ENCODE data around the gene MAML1.

MAML1 gene

DNA sequence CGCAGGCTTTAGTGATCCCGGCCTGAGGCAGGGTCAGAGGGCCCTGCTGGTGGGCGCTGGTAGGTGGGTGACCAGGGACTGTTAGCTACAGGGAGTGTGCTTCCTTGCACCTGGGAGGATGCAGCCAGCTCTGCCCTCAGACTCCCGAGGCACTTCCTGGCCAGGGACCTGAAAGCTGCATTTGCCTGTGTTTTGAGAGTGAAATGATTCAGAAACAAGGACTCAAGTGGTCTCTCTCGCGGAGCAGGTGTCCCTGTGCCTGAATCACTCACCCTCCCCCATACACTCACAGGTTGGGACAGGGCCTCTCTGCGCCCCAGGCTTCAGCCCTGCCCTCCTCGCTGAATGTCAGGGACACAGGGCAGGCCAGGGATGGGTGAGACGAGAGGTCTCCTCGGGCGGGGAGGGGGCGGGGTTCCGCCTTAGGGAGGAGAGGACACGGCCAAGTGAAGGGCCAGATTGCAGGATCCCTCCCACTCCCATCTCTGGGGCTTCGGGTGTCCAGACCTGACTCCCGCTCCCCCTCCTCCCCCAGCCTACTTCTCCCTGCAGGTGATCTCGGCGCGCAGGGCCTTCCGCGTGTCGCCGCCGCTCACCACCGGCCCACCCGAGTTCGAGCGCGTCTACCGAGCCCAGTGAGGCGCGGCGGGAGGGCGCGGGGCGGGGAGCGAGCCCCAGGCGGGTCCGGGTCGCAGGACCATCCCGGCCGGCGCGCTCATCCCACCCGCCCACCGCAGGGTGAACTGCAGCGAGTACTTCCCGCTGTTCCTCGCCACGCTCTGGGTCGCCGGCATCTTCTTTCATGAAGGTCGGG lies 62.6 kb downstream of the MAML1 start:
- DNase-seq (ENCODE audit: low read depth): peak; percentile 48
- no peak for TF ChIP-seq POLR2A (IDR thresholded peaks at IDR 0.05; ENCODE audit: extremely low read depth, insufficient read length)
- TF ChIP-seq, protein P1, sequence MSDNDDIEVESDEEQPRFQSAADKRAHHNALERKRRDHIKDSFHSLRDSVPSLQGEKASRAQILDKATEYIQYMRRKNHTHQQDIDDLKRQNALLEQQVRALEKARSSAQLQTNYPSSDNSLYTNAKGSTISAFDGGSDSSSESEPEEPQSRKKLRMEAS (IDR thresholded peaks at IDR 0.05; ENCODE audit: low read depth, low read length): no peak
- TF ChIP-seq MYC (IDR thresholded peaks at IDR 0.05; ENCODE audit: low read depth, low read length): no peak
- TF ChIP-seq, protein P2, sequence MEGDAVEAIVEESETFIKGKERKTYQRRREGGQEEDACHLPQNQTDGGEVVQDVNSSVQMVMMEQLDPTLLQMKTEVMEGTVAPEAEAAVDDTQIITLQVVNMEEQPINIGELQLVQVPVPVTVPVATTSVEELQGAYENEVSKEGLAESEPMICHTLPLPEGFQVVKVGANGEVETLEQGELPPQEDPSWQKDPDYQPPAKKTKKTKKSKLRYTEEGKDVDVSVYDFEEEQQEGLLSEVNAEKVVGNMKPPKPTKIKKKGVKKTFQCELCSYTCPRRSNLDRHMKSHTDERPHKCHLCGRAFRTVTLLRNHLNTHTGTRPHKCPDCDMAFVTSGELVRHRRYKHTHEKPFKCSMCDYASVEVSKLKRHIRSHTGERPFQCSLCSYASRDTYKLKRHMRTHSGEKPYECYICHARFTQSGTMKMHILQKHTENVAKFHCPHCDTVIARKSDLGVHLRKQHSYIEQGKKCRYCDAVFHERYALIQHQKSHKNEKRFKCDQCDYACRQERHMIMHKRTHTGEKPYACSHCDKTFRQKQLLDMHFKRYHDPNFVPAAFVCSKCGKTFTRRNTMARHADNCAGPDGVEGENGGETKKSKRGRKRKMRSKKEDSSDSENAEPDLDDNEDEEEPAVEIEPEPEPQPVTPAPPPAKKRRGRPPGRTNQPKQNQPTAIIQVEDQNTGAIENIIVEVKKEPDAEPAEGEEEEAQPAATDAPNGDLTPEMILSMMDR (IDR thresholded peaks at IDR 0.05; ENCODE audit: low read depth, low read length): no peak
- H3K4me3 ChIP-seq (ENCODE audit: low read depth, low read length): peak overlapping the region; percentile 66

DNA sequence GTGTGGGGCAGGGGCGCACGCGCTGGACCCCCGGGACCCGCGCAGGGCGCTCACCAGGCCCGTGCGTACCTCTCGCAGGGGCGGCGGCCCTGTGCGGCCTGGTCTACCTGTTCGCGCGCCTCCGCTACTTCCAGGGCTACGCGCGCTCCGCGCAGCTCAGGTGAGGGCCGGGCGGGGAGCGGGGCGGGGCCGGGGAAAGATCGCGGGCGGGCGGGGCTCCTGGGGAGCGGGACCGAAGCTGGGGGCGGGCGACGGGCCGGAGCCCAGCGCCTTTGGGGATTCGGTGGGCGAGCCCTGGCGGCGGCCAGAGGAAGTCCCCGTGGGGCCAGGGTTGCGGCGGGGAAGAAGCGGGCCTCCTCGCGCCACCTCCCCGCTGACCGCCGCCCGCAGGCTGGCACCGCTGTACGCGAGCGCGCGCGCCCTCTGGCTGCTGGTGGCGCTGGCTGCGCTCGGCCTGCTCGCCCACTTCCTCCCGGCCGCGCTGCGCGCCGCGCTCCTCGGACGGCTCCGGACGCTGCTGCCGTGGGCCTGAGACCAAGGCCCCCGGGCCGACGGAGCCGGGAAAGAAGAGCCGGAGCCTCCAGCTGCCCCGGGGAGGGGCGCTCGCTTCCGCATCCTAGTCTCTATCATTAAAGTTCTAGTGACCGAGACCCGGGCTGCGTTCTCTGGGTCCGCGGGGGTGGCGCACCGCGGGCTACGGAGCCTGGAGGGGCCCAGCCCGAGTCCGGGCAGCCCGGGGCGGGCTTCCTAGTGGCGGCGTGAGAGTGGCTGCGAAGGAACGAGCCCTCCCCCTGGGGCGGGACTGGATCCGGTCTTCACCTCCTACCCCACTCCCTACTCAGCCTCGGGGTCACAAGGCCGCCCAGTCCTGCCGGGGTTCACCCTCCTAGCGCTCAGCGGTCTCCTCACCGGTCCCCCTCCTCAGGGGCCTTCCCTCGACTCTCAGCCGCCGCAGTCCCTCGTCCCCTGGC lies 63.5 kb downstream of the MAML1 start:
- TF ChIP-seq MYC (IDR thresholded peaks at IDR 0.05; ENCODE audit: low read depth, low read length) (peak; percentile 47; the same call in 1 of the 2 replicates), POLR2A (IDR thresholded peaks at IDR 0.05; ENCODE audit: extremely low read depth, insufficient read length) (no peak)
- TF ChIP-seq, protein P1 (IDR thresholded peaks at IDR 0.05; ENCODE audit: low read depth, low read length): no peak; the same call in 1 of the 2 replicates
- TF ChIP-seq, protein P2 (IDR thresholded peaks at IDR 0.05; ENCODE audit: low read depth, low read length): peak; percentile 8
- peak overlapping the region; percentile 34 for H3K4me3 ChIP-seq (ENCODE audit: low read depth, low read length)
- DNase-seq (ENCODE audit: low read depth): peak; percentile 93

DNA sequence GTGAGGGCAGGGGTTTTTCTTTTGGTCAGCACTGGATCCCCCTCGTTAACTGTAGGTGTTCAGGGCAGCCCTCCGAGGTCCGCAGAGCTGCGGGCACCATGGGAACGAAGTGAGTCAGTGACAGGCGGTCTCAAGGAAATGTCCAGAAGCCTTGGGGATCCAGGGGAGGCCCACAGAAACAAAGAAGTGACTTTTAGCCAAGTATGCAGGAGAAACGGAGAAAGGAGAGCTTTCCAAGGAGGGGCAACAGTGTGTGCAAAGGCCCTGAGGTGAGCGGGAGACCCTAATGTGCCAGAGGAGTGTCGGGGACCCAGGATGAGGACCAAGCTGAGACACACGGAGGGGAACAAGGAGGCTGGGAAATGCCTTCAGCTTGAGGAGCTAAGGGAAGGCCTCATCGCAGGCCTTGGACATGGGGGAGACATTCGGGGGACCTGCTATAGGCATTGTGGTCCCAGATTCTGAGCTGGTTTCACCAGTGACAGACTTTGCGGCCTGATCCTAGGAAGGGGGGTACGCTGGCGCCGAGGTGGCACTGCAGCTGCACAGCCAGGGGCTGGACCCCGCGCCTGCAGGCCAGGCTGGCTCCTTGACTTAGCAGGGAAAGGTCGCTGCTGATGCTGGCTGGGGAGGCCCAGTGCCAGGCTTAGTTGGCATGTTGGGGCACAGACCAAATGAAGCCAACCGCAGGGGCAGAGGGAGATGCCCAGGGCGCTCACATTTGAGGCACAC lies 64.4 kb downstream of the MAML1 start:
- TF ChIP-seq POLR2A (IDR thresholded peaks at IDR 0.05; ENCODE audit: extremely low read depth, insufficient read length) (no peak), MYC (IDR thresholded peaks at IDR 0.05; ENCODE audit: low read depth, low read length) (no peak)
- TF ChIP-seq, protein P1 (IDR thresholded peaks at IDR 0.05; ENCODE audit: low read depth, low read length): no peak
- TF ChIP-seq, protein P2 (IDR thresholded peaks at IDR 0.05; ENCODE audit: low read depth, low read length): no peak
- DNase-seq (ENCODE audit: low read depth): no peak
- H3K4me3 ChIP-seq (ENCODE audit: low read depth, low read length): peak overlapping the region; percentile 21

DNA sequence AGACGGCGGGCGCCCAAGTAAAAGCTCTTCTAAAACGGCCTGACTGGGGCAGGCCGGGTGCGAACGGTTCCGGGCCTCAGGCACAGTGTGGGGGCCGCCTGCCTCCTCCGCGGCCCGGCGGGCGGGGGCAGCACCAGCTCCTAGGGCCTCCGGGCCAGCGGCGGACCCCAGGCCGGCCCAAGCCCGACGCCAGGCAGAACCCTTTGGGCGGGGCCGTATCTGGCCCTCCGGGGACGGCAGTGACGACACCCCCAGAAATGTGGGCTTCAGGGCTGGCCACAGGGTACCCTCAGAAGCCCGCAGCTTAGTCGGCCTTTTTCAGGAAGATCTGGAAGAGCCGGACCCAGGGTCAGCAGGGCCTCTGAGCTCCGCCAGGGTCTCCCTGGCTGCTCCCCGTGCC lies 65.1 kb downstream of the MAML1 start:
- no peak overlapping the region for H3K4me3 ChIP-seq (ENCODE audit: low read depth, low read length)
- TF ChIP-seq POLR2A (IDR thresholded peaks at IDR 0.05; ENCODE audit: extremely low read depth, insufficient read length): no peak
- TF ChIP-seq MYC (IDR thresholded peaks at IDR 0.05; ENCODE audit: low read depth, low read length): no peak
- TF ChIP-seq, protein P2 (IDR thresholded peaks at IDR 0.05; ENCODE audit: low read depth, low read length): no peak
- TF ChIP-seq, protein P1 (IDR thresholded peaks at IDR 0.05; ENCODE audit: low read depth, low read length): no peak
- DNase-seq (ENCODE audit: low read depth): no peak

DNA sequence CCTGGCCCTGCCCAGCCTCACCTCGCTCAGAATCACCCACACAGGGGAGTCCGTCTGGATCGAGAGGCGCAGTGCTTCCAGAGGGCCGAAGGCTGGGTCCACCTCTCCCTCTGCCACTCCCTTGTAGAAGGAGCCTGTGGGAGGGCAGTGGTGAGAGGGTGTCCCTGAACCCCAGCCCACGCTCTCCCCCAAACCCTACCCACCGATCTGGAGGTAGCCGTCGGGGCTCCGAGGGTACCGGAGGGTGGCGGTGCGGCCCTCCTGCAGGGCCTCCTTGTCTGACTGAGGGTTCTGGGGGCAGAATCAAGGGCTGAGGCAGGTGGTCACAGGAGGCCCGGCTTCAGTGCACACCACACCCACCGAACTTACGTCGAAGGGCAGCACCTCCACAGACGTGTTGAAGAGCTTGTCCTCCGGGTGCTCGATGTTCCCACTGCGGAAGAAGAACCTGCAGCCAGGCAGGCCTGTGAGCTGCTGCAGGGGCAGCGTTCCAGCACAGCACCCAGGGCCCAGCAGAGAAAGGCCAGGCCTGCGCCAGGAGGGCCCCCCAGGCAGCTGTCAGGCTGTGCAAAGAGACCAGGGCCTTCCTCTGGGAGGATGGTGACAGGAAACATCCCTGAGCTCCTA lies 65.6 kb downstream of the MAML1 start:
- no peak overlapping the region for H3K4me3 ChIP-seq (ENCODE audit: low read depth, low read length)
- TF ChIP-seq POLR2A (IDR thresholded peaks at IDR 0.05; ENCODE audit: extremely low read depth, insufficient read length): no peak
- TF ChIP-seq, protein P2 (IDR thresholded peaks at IDR 0.05; ENCODE audit: low read depth, low read length): no peak
- TF ChIP-seq, protein P1 (IDR thresholded peaks at IDR 0.05; ENCODE audit: low read depth, low read length): no peak
- TF ChIP-seq MYC (IDR thresholded peaks at IDR 0.05; ENCODE audit: low read depth, low read length): no peak
- no peak for DNase-seq (ENCODE audit: low read depth)

Measured in NB4 (cell line).